Measurements from ENCODE around the gene FITM1. TPM values are rescaled to one million over a fixed set of nuclear protein-coding genes. Genes with fewer than 3 reads are reported as not detected.
"Not testable (repeated sequence)": the region's sequence is repeated elsewhere in the genome, so short reads cannot be mapped to it uniquely, and the experiment has no call there.

Gene FITM1
- total and polyA plus RNA-seq, 8 donors = 2.7 to 12.0 (median 4.0) TPM

GRCh38 chr14:24100982-24101494, 29.4 kb upstream of the FITM1 start:
- intact Hi-C loops (cut with DNase I) = no loop called here
- H3K4me1 ChIP-seq = peaks cover 4 to 11% (median 6%) of the 10 kb centered on the region in 3 donors
- H3K27ac ChIP-seq = no peak overlapping the region
- FAIRE-seq = no peak
- no peak overlapping the region for H3K4me3 ChIP-seq
- TF ChIP-seq, protein P1, sequence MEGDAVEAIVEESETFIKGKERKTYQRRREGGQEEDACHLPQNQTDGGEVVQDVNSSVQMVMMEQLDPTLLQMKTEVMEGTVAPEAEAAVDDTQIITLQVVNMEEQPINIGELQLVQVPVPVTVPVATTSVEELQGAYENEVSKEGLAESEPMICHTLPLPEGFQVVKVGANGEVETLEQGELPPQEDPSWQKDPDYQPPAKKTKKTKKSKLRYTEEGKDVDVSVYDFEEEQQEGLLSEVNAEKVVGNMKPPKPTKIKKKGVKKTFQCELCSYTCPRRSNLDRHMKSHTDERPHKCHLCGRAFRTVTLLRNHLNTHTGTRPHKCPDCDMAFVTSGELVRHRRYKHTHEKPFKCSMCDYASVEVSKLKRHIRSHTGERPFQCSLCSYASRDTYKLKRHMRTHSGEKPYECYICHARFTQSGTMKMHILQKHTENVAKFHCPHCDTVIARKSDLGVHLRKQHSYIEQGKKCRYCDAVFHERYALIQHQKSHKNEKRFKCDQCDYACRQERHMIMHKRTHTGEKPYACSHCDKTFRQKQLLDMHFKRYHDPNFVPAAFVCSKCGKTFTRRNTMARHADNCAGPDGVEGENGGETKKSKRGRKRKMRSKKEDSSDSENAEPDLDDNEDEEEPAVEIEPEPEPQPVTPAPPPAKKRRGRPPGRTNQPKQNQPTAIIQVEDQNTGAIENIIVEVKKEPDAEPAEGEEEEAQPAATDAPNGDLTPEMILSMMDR (IDR thresholded peaks at IDR 0.05) = no peak
- no peak for DNase-seq
- no peaks in the 10 kb centered on the region for H3K27me3 ChIP-seq
- H3K9me3 ChIP-seq = no peaks in the 10 kb centered on the region
- 82 to 87% methylated on average over 3 of the region's 3 CpGs for WGBS, 2 donors
- no peak for ATAC-seq
- H3K36me3 ChIP-seq = no peaks in the 10 kb centered on the region

DNA sequence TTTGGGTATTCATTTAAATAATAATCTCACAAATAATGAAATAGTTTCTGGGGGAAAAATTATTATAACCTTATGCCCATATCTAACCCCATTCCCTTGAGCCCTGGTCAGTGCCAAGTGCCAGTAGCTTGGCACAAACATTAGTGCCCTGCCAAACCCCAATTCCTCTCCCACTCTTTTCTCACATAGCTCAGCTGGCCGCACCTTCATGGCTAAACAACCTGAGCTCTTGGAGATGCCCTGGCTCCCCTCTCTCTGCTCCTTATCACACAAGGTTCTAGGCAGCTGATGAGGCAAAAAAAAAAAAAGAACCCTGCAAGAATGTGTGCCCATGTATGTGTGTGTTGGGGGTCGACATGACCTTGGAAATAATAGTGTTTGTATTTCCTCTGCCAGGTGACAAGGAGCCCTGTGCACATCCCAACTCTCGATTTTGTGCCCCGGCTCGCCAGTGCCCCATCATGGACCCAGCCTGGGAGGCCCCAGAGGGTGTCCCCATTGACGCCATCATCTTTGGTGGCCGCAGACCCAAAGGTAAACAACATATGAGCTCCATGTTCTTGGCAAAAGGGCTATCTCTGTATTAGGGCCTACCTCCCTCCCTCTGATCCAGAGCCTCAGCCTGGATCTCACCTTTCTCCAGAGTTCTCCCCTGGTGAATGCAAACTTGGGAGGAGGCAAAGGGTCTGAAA, 28.0 kb upstream of the FITM1 start:
- WGBS, 2 donors = 73 to 77% methylated on average over 7 of the region's 7 CpGs
- intact Hi-C loops (cut with DNase I) = no loop called here

GRCh38 chr14:24103451-24103850, 27.0 kb upstream of the FITM1 start:
- TF ChIP-seq, protein P1 (IDR thresholded peaks at IDR 0.05) = no peak
- ATAC-seq (no peak), FAIRE-seq (no peak), DNase-seq (peak in 1 of 6 donors; percentile 55)
- Histone ChIP-seq H3K36me3 (no peaks in the 10 kb centered on the region), H3K27me3 (no peaks in the 10 kb centered on the region), H3K9me3 (no peaks in the 10 kb centered on the region), H3K4me1 (peaks cover 4 to 11% (median 5%) of the 10 kb centered on the region in 3 donors), H3K4me3 (no peak overlapping the region), H3K27ac (no peak overlapping the region)
- 93 to 95% methylated on average over 13 of the region's 13 CpGs for WGBS, 2 donors
- intact Hi-C loops (cut with DNase I) = no loop called here

More for the DNA sequence above, 28.0 kb upstream of the FITM1 start:
- Histone ChIP-seq H3K9me3 (no peaks in the 10 kb centered on the region), H3K36me3 (no peaks in the 10 kb centered on the region), H3K4me3 (no peak overlapping the region), H3K27me3 (no peaks in the 10 kb centered on the region), H3K4me1 (peaks cover 4 to 11% (median 6%) of the 10 kb centered on the region in 3 donors), H3K27ac (no peak overlapping the region)
- no peak for FAIRE-seq
- DNase-seq = no peak
- TF ChIP-seq, protein P1 (IDR thresholded peaks at IDR 0.05) = no peak
- ATAC-seq = no peak

- H3K27me3 ChIP-seq; DNase-seq; H3K36me3 ChIP-seq; H3K9me3 ChIP-seq; FAIRE-seq; intact Hi-C loops (cut with DNase I); ATAC-seq; H3K27ac ChIP-seq; H3K4me3 ChIP-seq: not testable (repeated sequence)
- peaks cover 3 to 19% (median 11%) of the 10 kb centered on the region in 3 donors for H3K4me1 ChIP-seq
- WGBS, 2 donors = 90 to 91% methylated on average over 8 of the region's 8 CpGs
These were observed 24.7 kb upstream of the FITM1 start for GRCh38 chr14:24105609-24106239.

- H3K27ac ChIP-seq = no peak overlapping the region
- H3K27me3 ChIP-seq = no peaks in the 10 kb centered on the region
- no peaks in the 10 kb centered on the region for H3K9me3 ChIP-seq
- H3K4me3 ChIP-seq = no peak overlapping the region
- FAIRE-seq (no peak), DNase-seq (no peak), ATAC-seq (peak in 1 of 4 donors; percentile 10)
- peaks cover 3 to 23% (median 16%) of the 10 kb centered on the region in 3 donors for H3K4me1 ChIP-seq
- TF ChIP-seq, protein P1 (IDR thresholded peaks at IDR 0.05) = no peak
- intact Hi-C loops (cut with DNase I) = no loop called here
- WGBS, 2 donors = 71 to 77% methylated on average over 4 of the region's 4 CpGs
- no peaks in the 10 kb centered on the region for H3K36me3 ChIP-seq
These were observed 23.7 kb upstream of the FITM1 start for GRCh38 chr14:24106672-24107271.

Data from pancreas (tissue), 10 donors.